ENCODE measurements around the gene GTF3C6. TPM values are rescaled to one million over a fixed set of nuclear protein-coding genes. Genes with fewer than 3 reads are reported as not detected.
"Not testable (repeated sequence)": the region's sequence is repeated elsewhere in the genome, so short reads cannot be mapped to it uniquely, and the experiment has no call there.

The GTF3C6 gene
- total and polyA plus RNA-seq, 10 of the 15 experiments (the other 5 are each of a cell fraction or from before 2014, with no cell fraction given), result 42.8 to 261 (median 116) TPM

GRCh38 chr6:111012143-111012452 lies 53.6 kb downstream of the GTF3C6 start:
- 96% methylated on average over 2 of the region's 2 CpGs for WGBS (ENCODE audit: insufficient coverage, insufficient replicate concordance, low lambda C conversion rate, missing lambda C conversion rate)
- Histone ChIP-seq H3K4me3 (no peak overlapping the region), H2AFZ (ENCODE audit: control insufficient read depth, low read depth, low read length) (no peak overlapping the region), H3K9me3 (replicated peaks; ENCODE audit: control insufficient read depth, insufficient read depth, low read length) (no peaks in the 10 kb centered on the region), H3K4me1 (ENCODE audit: control insufficient read depth, insufficient read depth, low read length) (no peaks in the 10 kb centered on the region), H3K4me2 (ENCODE audit: control insufficient read depth, insufficient read depth) (no peak overlapping the region), H3K27ac (ENCODE audit: control insufficient read depth, insufficient read depth) (no peak overlapping the region), H3K9ac (ENCODE audit: control insufficient read depth, insufficient read depth, low read length) (no peak overlapping the region), H3K36me3 (ENCODE audit: control insufficient read depth in 2 of 2, insufficient read depth in 2 of 2, low read length in 1 of 2) (peaks cover 5 to 9% of the 10 kb centered on the region in 2 experiments; a peak in 3 of 4 replicates), H3K27me3 (replicated peaks in 1 of 2; ENCODE audit: control insufficient read depth in 2 of 2, insufficient read depth in 2 of 2, low read length in 1 of 2) (no peaks in the 10 kb centered on the region), H3K79me2 (ENCODE audit: control insufficient read depth, insufficient read depth, low read length) (no peaks in the 10 kb centered on the region), H4K20me1 (ENCODE audit: control insufficient read depth, insufficient read depth) (no peaks in the 10 kb centered on the region)
- RAD21 ChIA-PET (ENCODE audit: unreplicated experiment), result interaction anchor here (1.0 to 2.7 kb wide), 8 partner anchors 45 to 1030 kb away, joined by 3 to 35 read pairs (median 6); a partner anchor contains a TSS
- CTCF ChIA-PET, result interaction anchor here (1.0 to 7.4 kb wide), 20 partner anchors 10 to 1031 kb away, joined by 3 to 63 read pairs (median 7); partner anchors contain the start of gene RPF2
- BruUV-seq (replicated peaks), result no TSS peak
- SMC1A ChIA-PET (ENCODE audit: uncharacterized antibody, unreplicated experiment), result interaction anchor here (0.7 to 3.2 kb wide), 9 partner anchors 8 to 466 kb away, joined by 3 to 24 read pairs (median 7); a partner anchor contains a TSS
- no peak for TF ChIP-seq NR2C2 (IDR thresholded peaks at IDR 0.05; ENCODE audit: borderline replicate concordance, control insufficient read depth, insufficient read length, low read depth)
- TF ChIP-seq IRF3 (IDR thresholded peaks at IDR 0.05), result no peak
- no peak for TF ChIP-seq BCLAF1 (IDR thresholded peaks at IDR 0.05)
- no peak for TF ChIP-seq ZNF24 (IDR thresholded peaks at IDR 0.05)
- TF ChIP-seq YY1 (IDR thresholded peaks at IDR 0.05; ENCODE audit: low read depth, low read length), result no peak
- intact Hi-C loops (cut with micrococcal nuclease; ENCODE audit: unreplicated experiment) (no loop called here), in situ Hi-C loops (cut with MboI) (loop anchor here (5.0 kb wide), 1 partner anchor 200 kb away; no protein-coding TSS in a partner anchor)
- POLR2A ChIA-PET, result no interaction called here
- FAIRE-seq (no peak), DNase-seq (ENCODE audit: low read depth, low spot score) (no peak), ATAC-seq (no peak)

- H3K9me3 ChIP-seq (replicated peaks; ENCODE audit: control insufficient read depth, insufficient read depth, low read length); BruUV-seq (replicated peaks); POLR2A ChIA-PET; H3K79me2 ChIP-seq (ENCODE audit: control insufficient read depth, insufficient read depth, low read length); H3K4me2 ChIP-seq (ENCODE audit: control insufficient read depth, insufficient read depth); H3K36me3 ChIP-seq (ENCODE audit: control insufficient read depth in 2 of 2, insufficient read depth in 2 of 2, low read length in 1 of 2); H3K27me3 ChIP-seq (replicated peaks in 1 of 2; ENCODE audit: control insufficient read depth in 2 of 2, insufficient read depth in 2 of 2, low read length in 1 of 2); FAIRE-seq; ATAC-seq; H3K27ac ChIP-seq (ENCODE audit: control insufficient read depth, insufficient read depth); H3K4me3 ChIP-seq; H4K20me1 ChIP-seq (ENCODE audit: control insufficient read depth, insufficient read depth); H2AFZ ChIP-seq (ENCODE audit: control insufficient read depth, low read depth, low read length); H3K9ac ChIP-seq (ENCODE audit: control insufficient read depth, insufficient read depth, low read length); H3K4me1 ChIP-seq (ENCODE audit: control insufficient read depth, insufficient read depth, low read length); intact Hi-C loops (cut with micrococcal nuclease; ENCODE audit: unreplicated experiment); DNase-seq (ENCODE audit: low read depth, low spot score): not testable (repeated sequence)
- SMC1A ChIA-PET (ENCODE audit: uncharacterized antibody, unreplicated experiment), result interaction anchor here (0.7 to 3.2 kb wide), 4 partner anchors 9 to 197 kb away, joined by 3 to 24 read pairs (median 9); no protein-coding TSS in a partner anchor
- in situ Hi-C loops (cut with MboI), result loop anchor here (5.0 kb wide), 1 partner anchor 200 kb away; no protein-coding TSS in a partner anchor
- CTCF ChIA-PET, result interaction anchor here (0.9 to 7.4 kb wide), 12 partner anchors 10 to 1031 kb away, joined by 3 to 63 read pairs (median 8); partner anchors contain the start of gene RPF2
- RAD21 ChIA-PET (ENCODE audit: unreplicated experiment), result interaction anchor here (1.3 kb wide), 1 partner anchor 45 kb away, joined by 5 read pairs; no protein-coding TSS in a partner anchor
- WGBS (ENCODE audit: insufficient coverage, insufficient replicate concordance, low lambda C conversion rate, missing lambda C conversion rate), result 97% methylated on average over 4 of the region's 4 CpGs
Measured at GRCh38 chr6:111012520-111012919, 54.0 kb downstream of the GTF3C6 start.

Measured in GM12878 (cell line).